ENCODE measurements around the gene DNTT. TPM values are rescaled to one million over a fixed set of nuclear protein-coding genes. Genes with fewer than 3 reads are reported as not detected.

Gene DNTT
- total RNA-seq, 3 donors from 2014 or later = not detected

DNA sequence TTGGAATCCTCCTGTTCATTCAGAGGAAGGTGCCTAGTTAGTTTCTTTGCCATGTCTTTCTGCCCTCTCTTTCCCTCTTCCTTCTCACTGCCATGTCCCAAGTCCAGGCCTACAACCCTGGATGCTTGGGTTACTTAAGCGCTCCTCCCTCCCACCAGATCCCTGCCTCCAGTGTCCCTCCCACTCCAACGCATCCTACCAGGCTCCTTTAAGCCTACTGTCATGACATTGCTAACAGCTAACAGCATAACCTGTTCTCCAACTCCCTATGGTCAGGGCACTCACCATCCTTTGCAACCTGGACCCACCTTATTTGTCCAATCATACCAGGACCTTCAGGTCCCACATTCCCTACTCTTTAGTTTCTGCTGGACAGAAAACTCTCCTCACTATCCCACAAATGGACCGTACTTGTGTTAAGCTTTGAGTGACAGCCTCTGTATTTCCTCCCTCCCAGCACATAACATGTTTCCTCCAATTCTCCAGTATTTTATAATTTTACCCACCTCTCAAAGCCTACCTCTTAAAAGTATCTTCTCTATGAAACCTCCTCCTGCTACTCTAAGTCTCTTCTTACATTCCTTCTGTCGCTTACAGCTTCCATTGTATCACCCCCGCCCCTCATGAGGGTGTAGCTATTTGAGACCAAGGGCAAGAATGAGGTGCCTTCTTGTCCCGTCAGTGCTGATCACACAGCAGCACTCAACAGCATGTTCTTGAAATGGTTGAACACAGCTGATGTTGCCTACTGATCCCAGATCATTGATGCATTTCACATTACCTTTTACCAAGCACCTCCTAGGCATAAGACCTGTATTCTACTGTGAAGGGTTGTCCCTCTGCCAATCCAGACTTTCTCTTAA lies 34.6 kb upstream of the DNTT start:
- DNase-seq (ENCODE audit: low spot score in 2 of 2) = no peak
- no peaks in the 10 kb centered on the region for H3K36me3 ChIP-seq
- no peaks in the 10 kb centered on the region for H3K27me3 ChIP-seq
- no peak for TF ChIP-seq POLR2AphosphoS5 (IDR thresholded peaks at IDR 0.05)
- no peak for TF ChIP-seq POLR2A (IDR thresholded peaks at IDR 0.05)
- TF ChIP-seq, protein P1, sequence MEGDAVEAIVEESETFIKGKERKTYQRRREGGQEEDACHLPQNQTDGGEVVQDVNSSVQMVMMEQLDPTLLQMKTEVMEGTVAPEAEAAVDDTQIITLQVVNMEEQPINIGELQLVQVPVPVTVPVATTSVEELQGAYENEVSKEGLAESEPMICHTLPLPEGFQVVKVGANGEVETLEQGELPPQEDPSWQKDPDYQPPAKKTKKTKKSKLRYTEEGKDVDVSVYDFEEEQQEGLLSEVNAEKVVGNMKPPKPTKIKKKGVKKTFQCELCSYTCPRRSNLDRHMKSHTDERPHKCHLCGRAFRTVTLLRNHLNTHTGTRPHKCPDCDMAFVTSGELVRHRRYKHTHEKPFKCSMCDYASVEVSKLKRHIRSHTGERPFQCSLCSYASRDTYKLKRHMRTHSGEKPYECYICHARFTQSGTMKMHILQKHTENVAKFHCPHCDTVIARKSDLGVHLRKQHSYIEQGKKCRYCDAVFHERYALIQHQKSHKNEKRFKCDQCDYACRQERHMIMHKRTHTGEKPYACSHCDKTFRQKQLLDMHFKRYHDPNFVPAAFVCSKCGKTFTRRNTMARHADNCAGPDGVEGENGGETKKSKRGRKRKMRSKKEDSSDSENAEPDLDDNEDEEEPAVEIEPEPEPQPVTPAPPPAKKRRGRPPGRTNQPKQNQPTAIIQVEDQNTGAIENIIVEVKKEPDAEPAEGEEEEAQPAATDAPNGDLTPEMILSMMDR (IDR thresholded peaks at IDR 0.05) = no peak
- peak overlapping the region in 2 of 3 donors; percentile 5 to 19 for H3K4me3 ChIP-seq
- no peak overlapping the region for H3K27ac ChIP-seq
- no peaks in the 10 kb centered on the region for H3K9me3 ChIP-seq
- H3K4me1 ChIP-seq = peaks cover 0 to 8% of the 10 kb centered on the region in 2 donors
- intact Hi-C loops (cut with DNase I; ENCODE audit: low total_unique reads) = no loop called here

DNA sequence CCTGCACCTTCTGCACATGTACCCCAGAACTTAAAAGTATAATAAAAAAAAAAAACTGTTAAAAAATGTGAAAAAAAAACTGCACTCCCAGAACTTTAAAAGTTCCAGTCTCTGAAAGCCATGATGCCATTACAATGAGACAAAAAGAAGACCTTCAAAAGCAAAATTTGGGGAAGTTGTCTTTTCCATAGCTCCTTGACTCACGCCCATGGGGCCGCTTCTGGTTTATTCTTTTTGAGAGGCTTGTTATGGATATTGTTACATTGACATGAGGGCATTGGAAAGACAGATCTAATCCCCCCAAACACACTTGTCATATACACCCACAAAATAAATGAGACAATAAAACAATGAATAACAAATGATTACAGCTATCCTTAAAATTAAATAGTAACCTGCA lies 33.7 kb upstream of the DNTT start:
- intact Hi-C loops (cut with DNase I; ENCODE audit: low total_unique reads) = no loop called here
- Histone ChIP-seq H3K9me3 (no peaks in the 10 kb centered on the region), H3K4me1 (peaks cover 0 to 8% of the 10 kb centered on the region in 2 donors), H3K4me3 (peak overlapping the region in 2 of 3 donors; percentile 33 to 50), H3K36me3 (no peaks in the 10 kb centered on the region), H3K27ac (peak overlapping the region; percentile 59 to 77), H3K27me3 (no peaks in the 10 kb centered on the region)
- no peak for DNase-seq (ENCODE audit: low spot score in 2 of 2)
- no peak for TF ChIP-seq POLR2AphosphoS5 (IDR thresholded peaks at IDR 0.05)
- TF ChIP-seq, protein P1 (IDR thresholded peaks at IDR 0.05) = no peak
- TF ChIP-seq POLR2A (IDR thresholded peaks at IDR 0.05) = no peak

DNA sequence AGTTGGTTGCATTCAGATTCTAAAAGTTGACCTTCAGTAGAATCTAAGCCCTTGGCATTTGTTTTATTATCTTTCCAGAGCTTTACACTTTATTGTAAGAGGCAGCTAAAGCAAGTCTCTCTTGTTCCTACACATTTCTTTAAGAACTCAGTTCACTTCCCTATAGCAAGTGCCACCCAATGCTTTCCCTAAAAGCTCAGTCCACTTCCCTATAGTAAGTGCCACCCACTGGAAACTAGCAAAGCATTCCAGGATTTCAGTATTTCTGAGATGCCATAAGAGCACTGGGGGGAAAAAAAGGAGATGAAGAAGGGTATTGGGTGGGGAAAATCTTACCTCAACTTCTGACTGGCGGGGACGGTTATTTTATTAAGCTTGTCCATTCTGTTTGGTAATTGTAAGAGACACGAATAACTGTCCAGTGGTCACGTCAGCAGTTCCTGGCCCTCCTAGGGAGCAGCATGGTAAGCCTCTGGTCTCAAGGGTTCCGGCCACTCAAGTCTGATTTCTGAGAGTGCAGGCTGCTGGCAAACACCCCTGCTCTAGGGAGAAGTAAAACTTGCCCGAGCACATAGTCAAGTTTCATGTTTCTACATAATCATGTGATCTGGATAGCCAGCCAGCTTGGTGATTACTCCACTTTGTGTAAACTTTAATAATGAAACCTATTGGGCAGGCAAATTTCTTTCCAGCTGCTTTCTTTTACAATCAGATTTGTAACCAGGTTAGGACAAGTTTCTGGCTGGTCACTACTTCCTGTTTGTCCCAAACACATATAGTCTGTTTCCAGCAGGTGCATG lies 33.0 kb upstream of the DNTT start, which contains the start of gene BLNK:
Gene BLNK (minus strand): TSS at position 554 of the 800 bp plus-strand sequence. CDS start 171 bp downstream, at position 383.
- Histone ChIP-seq H3K27me3 (no peaks in the 10 kb centered on the region), H3K36me3 (no peaks in the 10 kb centered on the region), H3K4me3 (peak within 1 kb of the TSS in 2 of 3 donors; percentile 33 to 50), H3K27ac (peak within 1 kb of the TSS; percentile 59 to 77), H3K4me1 (peaks cover 0 to 8% of the 10 kb centered on the region in 2 donors), H3K9me3 (no peaks in the 10 kb centered on the region)
- TF ChIP-seq, protein P1 (IDR thresholded peaks at IDR 0.05) = no peak
- TF ChIP-seq POLR2AphosphoS5 (IDR thresholded peaks at IDR 0.05) (peak in 1 of 3 donors; percentile 30), POLR2A (IDR thresholded peaks at IDR 0.05) (no peak)
- intact Hi-C loops (cut with DNase I; ENCODE audit: low total_unique reads) = no loop called here
- DNase-seq (ENCODE audit: low spot score in 2 of 2) = peak; percentile 67 to 80

DNA sequence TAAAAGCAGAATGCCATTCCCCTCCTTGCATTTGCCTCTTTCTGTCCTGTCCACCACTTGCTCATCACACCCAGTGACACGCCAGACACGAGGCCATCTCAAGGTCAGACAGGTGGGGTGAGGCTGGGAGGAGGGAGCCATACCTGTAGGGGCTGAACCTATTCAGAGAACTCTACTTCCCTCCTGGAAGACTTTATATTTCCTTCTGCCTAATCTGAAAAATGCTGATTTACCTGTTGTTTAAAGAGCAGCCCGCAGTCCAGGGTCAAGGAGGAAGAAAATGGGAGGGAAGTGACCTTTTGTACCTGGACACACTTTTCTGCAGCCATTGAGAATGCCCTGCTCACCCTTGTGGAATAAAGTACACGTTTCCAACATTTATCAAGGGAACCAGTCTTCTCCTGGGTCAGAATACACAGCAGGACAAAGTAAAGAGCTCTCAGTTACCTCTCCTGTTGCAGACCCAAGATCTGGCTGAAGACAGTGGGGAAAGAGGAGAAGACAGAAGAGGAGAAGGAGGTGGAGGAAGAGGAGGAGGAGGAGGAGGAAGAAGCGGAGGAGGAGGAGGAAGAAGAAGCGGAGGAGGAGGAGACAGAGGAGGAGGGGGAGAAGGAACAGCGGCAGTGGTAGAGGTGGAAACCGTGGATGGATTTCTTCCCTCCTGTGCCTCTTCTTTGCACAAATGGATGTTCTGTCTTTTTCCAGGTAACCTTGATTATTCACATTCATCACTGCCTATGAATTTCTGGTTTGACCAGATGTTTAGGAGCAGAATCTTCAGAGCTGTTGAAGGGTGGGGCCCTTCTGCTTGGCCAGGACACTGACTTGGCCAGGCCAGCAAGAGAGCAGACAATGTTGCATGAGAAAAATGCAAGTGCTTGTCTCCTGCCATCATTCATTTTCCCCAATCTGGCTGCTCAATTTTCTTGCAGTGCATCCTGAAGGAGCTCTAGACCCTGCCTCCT lies 31.6 kb upstream of the DNTT start:
- H3K9me3 ChIP-seq = no peaks in the 10 kb centered on the region
- DNase-seq (ENCODE audit: low spot score in 2 of 2) = no peak
- H3K27ac ChIP-seq = peak overlapping the region; percentile 59 to 64
- no peak overlapping the region for H3K4me3 ChIP-seq
- H3K27me3 ChIP-seq = no peaks in the 10 kb centered on the region
- intact Hi-C loops (cut with DNase I; ENCODE audit: low total_unique reads) = no loop called here
- no peaks in the 10 kb centered on the region for H3K36me3 ChIP-seq
- TF ChIP-seq, protein P1 (IDR thresholded peaks at IDR 0.05) = no peak
- no peak for TF ChIP-seq POLR2AphosphoS5 (IDR thresholded peaks at IDR 0.05)
- no peak for TF ChIP-seq POLR2A (IDR thresholded peaks at IDR 0.05)
- H3K4me1 ChIP-seq = peaks cover 0 to 8% of the 10 kb centered on the region in 2 donors

All from breast epithelium (tissue), 4 donors.